NCI-H146 (cell line): ENCODE data around the gene ANGPTL2.

ENCODE experiments used
- DNase-seq: peaks from one replicate; lab custom pipeline; 2025; lab: John Stamatoyannopoulos, UW

Gene ANGPTL2

DNA sequence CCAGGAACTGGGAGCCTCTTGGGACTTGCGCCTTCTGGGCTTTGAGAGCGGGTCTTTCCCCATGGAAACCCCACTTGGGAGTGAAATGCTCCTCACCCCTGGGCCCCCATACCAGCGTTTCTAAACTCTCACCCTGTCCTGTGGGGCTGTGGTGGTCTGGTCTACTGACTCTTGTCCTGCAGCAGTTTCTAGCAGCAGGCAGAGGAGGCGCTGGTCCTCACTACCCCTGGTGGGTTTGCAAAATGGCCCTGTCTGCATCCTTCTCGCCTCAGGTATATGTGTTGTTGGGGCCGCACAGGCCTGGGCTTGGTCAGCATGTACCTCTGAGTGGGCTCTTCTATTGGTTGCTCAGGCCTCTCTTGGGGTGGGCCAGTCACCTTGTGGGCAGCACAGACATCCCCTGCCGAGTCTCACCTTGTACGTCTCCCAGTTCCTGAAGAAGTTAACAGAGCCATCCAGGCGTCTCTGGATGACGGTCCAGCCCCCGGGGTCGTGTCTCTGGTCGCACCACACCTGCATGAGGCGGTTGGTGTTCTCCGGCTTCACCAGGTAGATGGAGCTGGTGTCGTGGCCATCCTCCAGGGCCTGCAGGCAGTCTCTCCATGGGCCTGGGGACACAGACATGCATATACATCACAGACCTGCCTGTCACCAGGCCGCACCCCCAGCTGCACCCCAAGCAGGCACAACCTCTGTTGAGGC lies 29.0 kb downstream of the ANGPTL2 start:
- DNase-seq, result no peak

DNA sequence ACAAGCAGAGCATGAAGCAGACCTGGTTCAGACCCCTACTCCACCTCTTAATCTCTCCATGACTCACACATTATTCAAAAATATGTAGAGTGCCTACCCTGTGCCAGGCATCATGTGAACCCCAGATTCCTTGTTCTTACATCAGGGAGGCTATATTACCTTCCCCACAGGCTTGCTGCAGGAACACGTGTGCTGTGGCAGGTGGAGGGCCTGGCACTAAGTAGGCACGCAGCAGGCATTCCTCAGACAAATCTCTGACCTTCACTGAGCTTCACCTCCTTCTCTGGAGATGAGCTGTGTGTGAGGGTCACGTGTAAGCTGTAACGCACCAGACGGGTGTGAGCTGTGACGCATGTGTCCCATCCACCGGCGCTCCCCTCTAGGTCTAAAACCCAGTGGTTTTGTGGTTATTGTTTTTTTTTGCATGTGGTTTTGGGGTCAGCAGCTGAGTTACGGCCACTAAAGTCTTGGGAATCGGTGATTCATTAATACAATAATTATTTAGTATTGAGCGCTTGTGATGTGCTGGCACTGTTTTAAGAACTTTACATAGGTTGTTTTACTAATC lies 30.3 kb downstream of the ANGPTL2 start:
- no peak for DNase-seq

DNA sequence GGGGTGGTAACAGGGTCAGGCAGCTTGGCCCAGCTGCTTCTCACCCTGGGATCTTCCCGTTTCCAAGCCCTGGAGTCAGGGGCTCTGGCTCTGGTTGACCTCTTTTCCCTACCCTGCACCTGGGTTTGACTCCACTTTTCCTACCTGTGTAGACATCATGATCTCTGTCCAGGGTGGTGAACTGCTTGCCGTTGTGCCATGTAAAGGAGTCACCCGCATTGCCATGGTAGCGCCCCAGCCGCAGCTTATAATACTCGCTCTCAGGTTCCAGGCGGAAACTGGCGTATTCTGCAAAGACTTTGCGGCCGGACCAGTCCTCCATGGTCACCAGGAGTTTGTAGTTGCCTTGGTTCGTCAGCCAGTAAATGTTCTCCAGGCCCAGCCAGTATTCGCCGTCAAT lies 30.9 kb downstream of the ANGPTL2 start:
- no peak for DNase-seq

DNA sequence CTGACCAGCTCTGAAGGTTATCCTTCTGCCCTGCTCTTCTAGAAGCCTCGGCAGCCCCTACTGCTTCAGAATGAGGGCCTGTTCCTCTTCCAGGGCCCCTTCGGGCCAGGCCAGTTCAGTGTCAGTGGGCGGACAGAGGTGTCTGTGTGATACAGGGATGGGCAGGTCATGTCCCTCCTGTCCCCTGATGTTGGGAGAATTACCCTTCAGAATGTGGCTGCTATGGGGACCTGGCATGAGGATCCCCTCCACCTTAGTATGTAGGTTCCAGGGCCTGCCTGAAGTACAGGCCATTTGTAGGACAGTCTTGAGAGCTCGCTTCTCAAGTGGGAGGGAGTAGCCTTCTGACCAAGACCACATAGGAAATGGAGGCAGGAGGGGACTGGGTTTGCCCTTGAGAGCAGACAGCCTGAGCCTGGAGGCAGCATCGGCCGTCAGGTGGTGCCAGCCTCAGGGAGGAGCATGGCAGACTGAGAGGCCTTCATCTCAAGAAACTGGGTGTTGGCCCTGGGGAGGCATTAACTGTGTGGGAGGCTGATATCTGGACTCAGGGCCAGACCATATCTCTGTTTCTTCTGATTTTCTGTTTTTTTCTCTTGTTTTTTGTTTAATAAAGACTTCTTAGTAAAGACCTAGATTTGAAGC lies 32.0 kb downstream of the ANGPTL2 start:
- no peak for DNase-seq

DNA sequence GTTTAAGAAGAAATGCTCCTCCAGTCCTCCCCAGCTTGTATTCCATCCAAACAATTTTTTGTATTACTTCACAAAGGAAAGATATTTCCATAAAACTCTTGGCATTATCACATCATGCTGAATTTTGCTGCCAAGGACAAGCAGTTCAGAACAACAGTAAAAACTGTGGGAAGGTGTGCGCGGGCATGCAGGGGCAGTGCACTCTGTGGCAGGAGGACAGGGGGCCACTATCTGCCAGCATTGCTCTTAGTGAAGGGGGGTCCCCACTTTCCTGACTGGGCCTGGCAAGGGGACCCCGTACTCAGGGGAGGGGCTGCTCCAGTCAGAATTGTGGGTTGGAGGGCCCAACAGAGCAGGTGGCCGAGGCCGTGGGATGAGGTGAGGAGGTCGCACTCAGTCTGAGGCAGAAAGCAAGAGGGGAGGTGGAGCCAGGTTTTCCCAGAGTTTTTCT lies 32.8 kb downstream of the ANGPTL2 start:
- no peak for DNase-seq

DNA sequence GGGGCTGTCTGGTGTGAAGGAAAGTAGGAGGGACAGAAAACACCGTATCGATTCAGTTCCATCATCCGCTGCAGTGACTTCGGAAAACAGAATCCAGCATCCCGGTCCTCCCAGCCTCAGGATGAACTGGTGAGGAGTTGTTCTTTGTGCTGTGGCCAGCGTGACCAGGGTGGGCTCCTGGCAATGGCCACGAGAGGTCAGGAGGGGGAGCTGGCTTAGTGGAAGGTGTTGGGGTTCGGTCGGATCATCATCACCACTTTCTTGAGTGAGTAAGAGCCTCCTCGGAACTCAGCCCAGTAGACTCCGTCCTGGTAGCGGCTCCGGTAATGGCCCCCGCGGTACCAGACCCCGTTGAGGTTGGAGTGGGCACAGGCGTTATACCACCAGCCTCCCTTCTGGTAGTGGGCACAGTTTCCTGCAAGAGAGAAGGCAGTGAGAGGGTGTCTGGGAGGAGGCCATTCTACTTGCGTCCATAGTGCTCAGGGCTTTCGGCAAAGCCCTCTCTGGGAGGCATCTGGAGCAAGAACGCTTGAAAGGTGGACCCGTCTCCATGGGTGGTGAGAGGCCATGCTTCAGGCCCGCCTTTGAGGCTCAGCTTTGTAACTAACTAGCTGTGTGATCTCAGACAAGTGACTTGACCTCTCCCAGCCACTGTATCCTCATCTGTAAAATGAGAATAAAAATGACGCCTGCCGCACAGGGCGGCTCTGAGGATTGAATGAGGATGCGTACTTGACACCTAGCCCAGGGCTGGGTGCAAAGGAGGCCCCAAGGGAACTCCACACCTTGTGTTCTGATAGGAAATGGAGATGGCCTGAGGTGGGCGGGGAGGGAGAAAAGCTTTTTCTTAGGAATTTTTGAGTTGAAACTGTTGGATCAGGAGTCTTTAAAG lies 33.5 kb downstream of the ANGPTL2 start:
- no peak for DNase-seq

DNA sequence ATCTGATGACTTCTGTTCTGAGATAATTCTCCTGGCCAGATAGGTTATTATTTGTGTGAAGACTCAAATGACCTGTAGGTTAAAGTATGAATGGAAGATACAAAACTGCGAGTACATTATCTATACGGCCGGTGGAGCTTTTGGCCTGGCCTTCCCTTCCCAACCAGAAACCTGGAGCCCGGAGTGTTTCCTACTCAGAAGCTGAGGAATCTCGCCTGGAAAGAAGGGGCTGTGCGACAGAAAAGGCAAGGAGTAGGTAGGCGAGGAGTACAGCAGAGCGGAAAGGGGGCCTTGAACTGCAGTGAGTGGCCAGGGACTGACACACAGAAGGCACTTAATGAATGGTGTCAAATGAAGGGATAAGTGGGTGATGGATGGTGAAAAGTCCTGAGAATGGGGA lies 34.6 kb downstream of the ANGPTL2 start:
- no peak for DNase-seq

DNA sequence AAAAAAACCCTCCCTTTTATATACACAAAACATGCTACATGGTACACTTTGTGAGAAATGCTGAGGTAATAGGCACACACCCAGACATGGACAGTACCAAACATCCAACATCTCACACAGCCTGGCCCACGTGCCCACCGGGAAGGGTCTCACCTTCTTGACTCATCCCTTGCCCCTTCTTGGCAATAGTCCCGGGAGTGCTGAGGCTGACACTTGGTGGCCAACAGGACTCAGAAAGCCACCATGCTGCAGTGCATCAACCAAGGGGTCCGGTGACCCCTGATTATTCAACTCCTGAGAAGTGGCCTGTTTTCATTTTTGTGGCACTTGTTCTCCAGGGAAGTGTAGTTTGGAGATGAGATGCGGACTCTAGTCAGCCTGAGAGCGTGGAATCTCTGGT lies 35.0 kb downstream of the ANGPTL2 start:
- no peak for DNase-seq

DNA sequence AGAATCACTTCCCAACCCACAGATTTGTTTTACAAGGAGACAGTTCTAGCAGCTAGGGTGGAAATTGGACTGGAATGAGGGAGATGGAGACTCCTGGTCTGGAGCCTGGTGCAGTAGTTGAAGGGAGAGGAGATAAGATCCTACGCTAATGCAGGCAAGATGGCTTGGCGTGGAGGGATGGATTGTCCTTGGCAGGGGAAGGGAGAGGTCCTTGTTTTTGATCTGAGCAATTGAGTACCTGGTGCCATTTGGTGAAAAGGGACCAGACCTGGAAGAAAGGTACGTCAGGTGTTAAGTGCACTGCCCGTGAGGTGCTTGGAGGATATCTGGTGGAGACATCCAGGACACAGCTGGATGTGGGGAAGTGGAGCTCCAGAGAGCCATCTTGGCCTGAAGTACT lies 35.7 kb downstream of the ANGPTL2 start:
- DNase-seq, result no peak

DNA sequence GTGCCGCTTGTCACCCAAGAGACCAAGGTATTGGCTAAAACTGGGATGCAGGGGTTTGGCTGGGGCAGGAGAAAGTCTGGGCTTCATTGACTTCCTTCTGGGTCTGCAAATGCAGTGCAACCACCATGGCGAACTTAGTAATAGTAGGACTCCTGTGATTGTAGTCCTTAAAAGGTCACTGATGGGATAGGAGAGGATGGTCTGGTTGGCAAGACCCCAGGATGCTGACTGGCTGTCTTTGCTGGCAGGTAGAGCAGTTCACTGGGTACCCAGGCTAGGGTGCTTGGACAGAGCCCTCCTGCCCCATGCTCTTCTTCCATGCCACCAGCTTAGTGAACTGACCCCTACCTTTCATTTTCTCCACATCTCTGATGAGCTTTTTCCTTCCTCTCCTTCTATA lies 37.2 kb downstream of the ANGPTL2 start:
- no peak for DNase-seq

DNA sequence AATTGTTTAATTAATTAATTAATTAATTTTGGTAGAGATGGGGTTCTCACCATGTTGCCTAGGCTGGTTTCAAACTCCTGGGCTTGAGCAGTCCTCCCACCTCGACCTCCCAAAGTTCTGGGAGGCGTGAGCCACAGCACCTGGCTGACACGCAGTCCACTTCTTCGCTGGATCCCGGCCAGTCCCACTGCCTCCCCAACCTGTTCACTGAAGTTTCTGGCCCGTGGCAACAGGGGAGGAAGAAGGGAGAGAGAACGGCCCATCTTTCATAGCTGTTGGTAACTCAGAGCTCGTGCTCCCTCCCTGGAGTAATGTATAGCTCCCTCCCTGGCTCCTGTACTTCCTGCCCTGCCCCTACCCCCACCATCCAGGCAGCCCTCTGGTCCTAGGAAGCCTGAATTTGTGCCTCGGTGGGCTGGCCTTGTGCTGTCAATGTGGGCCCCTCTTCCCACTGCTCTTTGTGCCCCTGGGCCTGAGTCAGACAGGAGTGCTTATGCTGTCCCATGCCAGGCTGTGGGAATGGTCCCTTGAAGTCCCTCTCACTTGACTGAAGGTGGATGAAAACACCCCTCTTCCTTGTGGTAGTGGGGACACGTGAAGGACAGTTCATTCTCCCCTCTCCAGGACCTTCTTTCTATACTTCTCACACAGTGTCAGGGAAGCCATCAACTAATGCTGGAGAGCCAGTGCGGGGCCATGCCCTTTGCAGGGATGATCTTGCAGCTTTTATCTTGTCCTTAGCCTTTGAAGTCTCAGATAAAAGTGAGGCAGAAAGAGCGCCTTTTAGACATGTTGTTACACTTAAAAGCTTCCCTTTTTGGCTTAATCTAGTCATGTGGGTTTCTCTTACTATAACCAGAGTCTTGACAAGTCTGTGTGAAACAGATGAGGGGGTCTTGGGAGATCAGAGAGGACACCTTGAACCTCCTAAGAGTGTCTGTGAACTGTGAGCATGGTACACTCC lies 38.1 kb downstream of the ANGPTL2 start:
- no peak for DNase-seq

DNA sequence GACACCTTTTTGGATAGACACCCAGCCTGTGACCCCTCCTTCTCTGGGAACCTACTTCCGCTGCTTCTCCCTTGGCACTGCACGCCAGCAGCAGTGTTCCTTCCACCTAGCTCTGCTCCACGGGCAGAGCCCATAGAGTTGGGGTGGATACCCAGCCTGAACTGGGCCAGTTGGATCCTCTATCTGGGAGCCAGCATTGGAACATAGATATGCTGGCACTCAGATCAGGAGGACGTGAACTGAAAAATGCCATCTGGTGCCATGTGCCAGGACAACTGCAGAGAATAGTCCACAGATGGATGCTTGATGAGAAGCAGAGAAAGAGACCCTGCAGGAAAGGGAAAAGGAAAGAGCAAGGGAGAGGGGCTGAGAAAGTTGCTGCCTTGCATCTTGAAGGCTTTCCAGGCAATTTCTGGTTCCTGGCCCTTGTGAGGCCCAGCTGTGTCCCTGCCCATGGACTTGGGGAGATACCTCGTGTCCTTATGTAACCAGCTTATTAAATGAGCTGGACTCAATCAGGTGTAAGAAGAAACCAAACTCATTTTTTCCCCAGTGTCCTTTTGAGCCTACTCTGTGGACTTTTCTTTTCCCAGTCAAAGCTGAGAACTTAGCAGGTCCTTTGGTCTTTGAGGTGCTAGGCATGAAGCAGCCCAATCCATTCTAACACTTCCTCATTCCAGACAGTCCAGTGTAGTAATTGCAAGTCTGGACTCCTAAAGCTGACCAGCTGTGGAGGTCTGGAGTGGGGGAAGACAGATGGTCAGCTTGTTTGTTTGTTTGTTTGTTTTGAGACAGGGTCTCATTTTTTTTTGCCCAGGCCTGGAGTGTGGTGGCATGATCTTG lies 39.1 kb downstream of the ANGPTL2 start:
- DNase-seq, result no peak

DNA sequence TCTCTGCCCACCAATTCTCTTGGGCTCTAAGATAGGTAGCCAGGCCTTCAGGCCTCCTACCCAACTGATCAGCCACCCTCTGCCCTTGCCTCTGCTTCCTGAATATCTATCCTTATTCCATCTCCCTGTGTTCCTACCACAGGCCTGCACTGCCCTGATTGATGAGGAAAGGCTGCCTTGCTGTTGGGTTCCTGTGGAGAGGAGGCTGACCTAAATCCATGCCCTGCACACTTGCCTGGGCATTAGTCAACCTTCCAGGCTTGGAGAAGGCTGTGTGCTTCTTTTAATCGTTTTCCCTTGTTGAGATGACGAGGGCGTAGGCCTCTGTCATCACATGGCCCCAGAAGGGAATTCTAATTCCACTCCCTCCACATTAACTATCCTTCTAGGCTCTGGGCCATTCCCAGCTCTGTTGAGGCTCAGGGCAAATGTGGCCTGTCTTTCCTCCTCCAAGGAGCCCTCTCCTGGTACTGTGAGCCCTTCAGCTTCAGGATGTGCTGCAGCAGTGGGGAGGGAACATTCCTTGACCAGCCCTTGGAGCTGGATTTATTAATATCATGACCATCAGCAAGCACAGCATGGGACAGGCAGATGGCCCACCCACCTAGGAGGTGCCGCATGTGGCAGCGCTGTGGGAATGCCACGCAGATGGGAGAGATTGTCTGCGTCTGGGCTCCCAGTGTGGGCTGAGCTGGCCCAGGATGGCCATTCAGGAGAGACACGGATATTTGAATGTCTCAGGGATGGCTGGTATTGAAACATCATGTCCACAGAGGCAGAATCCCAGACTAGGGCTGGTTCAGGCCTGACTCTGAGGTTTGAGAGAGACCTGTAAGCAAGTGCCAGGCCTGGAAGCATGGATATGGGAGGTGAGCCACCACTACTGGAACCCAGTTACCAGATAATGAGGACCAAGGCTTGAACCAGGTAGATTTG lies 40.9 kb downstream of the ANGPTL2 start:
- no peak for DNase-seq

DNA sequence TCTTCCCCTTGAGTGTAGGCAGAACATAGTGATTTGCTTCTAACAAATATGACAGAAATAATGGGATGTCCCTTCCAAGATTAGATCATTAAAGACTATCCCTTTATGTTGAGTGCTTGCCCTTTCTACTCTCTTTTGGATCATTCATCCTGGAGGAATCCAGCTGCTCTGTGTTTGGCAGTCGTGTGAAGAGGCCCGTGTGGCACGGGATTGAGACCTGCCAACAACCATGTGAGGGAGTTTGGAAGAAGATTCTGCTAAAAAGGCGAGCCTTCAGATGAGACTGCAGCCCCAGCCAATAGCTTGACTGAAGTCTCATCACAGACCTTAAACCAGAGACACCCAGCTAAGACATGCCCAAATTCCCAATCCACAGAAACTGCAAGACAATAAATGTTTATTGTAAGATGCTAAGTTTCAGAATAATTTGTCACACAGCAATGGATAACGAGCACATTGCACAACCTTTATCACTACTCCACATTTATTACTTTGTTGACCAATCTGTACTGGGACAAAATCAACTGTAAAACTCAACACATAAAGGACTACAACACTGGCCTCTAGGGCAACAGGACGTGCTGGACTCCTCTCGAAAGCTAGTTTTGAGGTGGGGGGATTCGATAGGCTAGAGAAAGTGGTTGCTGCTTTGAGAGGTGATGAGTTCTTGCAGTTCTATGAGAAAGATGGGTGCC lies 42.8 kb downstream of the ANGPTL2 start:
- DNase-seq, result no peak

DNA sequence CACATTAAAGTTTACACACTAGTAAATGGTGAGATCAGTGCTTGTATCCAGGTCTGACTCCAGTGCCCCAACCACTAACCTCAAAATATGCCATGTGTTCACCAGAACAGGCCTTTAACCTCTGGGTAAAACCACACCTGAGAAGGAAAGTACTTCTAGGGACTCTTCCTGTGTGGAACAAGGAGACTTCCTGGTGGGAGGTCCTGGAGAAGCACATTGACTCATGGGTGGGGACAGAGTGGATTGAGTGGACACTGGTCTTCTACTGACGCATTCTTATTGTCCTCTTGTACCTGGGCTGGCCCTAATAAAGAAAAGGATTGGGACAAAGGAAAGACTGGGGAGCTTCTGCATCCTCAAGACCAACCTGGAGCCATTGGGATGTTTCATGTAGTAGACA lies 43.4 kb downstream of the ANGPTL2 start:
- DNase-seq, result no peak

DNA sequence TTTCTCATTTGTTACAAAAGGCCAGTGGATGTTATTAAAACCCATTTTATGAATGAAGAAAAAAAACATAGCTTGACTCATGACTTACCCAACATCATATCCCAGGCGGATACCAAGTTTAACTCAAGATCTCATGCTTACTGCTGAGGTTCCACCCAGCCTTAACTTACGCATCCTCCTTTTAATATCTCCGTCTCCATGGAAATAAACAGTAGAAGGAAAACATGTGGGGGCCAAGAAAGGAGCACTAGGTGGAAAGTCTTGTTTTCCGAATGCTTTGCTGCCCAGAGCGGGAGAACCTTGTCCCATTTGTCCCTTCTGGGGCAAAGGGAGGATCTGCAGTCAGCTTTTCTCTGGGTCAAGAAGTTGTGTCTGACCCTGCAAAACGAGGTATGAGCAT lies 44.1 kb downstream of the ANGPTL2 start:
- no peak for DNase-seq

DNA sequence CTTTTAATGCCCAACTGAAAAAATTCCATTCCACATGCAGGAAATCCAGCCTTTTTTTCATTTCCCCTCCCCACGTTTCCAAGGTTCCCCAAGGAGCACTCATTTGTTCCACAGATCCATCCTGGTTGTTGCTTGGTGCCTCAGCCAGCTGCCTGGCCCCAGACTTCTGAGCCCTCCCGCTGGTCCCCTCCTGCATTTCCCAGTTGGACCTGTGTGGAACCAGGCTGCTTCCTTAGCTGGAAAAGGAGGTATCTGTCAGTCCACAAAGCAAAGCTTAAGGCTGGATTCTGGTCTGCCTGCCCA lies 44.8 kb downstream of the ANGPTL2 start:
- DNase-seq, result no peak

DNA sequence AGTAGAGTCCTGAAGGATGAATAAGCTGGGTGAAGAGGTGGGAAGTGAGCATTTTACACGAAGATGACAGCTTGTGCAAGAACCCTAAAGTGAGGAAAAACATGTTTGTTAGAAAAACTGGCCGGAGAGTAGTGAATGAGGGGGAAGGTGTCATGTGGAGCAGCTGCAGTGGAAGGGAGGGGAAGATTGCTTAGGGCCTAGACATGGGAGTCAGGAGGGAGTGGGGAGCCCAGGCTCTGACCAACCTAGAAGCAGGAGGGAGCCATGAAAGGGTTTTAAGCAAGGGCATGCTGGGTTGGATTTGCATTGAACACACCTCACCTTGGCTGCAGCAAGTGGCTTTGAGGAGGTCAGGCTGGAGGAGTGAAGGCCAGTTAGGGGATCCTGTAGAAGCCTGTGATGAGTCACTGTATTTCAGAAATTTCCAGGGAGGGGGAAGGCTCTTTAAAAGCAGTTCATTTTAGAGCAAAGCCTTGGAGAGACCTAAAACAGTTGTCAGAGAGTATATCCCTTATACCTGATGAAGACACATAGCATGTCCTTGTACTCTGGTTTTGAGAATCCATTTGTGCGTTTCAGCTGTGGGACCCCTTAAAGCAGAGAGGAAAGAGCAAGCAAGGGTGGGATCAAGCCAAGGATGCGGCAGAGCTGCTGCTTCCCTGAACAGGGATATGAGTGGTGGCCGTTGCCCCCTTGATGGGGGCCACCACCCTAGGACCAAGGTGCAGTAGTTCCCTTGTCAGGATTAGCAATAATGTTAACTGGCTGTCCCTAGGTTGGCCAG lies 45.4 kb downstream of the ANGPTL2 start:
- DNase-seq, result no peak
